ENCODE results near the gene KLHDC4. TPM values are rescaled to one million over a fixed set of nuclear protein-coding genes. Genes with fewer than 3 reads are reported as not detected.

The KLHDC4 gene
- total RNA-seq, 1 donor from 2014 or later, result 20.5 TPM

DNA sequence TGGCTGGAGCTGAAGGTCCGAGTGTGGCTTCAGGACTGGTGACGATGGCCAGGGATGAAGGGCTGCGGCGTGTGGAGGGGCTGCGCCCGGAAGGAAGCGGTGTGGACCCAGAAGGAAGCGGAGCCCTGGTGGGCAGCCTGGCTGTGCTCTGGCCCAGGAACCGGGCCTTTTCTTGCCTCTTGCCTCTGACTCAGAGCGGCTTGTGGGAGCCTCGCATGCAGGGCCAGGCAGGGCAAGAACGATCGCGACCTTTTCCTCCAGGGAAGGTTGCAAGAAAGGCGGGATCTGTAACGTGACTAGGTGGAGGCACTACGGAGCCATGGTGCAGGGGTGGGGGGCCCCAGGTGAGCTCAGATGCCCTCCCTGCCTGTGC is 85.5 kb downstream of the KLHDC4 start:
- Mint-ChIP-seq H3K4me3 (ENCODE audit: unreplicated experiment) (no peak overlapping the region), H3K36me3 (ENCODE audit: low read depth) (no peaks in the 10 kb centered on the region), H3K9me3 (ENCODE audit: low read depth) (no peaks in the 10 kb centered on the region), H3K27me3 (ENCODE audit: low read depth) (peaks cover 20% of the 10 kb centered on the region), H3K4me1 (ENCODE audit: low read depth) (peaks cover 11% of the 10 kb centered on the region), H3K27ac (ENCODE audit: unreplicated experiment) (no peak overlapping the region)
- TF ChIP-seq, protein P1, sequence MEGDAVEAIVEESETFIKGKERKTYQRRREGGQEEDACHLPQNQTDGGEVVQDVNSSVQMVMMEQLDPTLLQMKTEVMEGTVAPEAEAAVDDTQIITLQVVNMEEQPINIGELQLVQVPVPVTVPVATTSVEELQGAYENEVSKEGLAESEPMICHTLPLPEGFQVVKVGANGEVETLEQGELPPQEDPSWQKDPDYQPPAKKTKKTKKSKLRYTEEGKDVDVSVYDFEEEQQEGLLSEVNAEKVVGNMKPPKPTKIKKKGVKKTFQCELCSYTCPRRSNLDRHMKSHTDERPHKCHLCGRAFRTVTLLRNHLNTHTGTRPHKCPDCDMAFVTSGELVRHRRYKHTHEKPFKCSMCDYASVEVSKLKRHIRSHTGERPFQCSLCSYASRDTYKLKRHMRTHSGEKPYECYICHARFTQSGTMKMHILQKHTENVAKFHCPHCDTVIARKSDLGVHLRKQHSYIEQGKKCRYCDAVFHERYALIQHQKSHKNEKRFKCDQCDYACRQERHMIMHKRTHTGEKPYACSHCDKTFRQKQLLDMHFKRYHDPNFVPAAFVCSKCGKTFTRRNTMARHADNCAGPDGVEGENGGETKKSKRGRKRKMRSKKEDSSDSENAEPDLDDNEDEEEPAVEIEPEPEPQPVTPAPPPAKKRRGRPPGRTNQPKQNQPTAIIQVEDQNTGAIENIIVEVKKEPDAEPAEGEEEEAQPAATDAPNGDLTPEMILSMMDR (IDR thresholded peaks at IDR 0.05), result no peak
- DNase-seq (ENCODE audit: low spot score), result no peak

GRCh38 chr16:87679593-87680271 is 86.1 kb downstream of the KLHDC4 start:
- DNase-seq (ENCODE audit: low spot score), result no peak
- Mint-ChIP-seq H3K4me3 (ENCODE audit: unreplicated experiment) (no peak overlapping the region), H3K9me3 (ENCODE audit: low read depth) (no peaks in the 10 kb centered on the region), H3K27ac (ENCODE audit: unreplicated experiment) (no peak overlapping the region), H3K36me3 (ENCODE audit: low read depth) (peaks cover 2% of the 10 kb centered on the region), H3K4me1 (ENCODE audit: low read depth) (peaks cover 11% of the 10 kb centered on the region), H3K27me3 (ENCODE audit: low read depth) (peaks cover 20% of the 10 kb centered on the region)
- TF ChIP-seq, protein P1 (IDR thresholded peaks at IDR 0.05), result no peak

- Mint-ChIP-seq H3K4me3 (ENCODE audit: unreplicated experiment) (no peak overlapping the region), H3K27me3 (ENCODE audit: low read depth) (peaks cover 21% of the 10 kb centered on the region), H3K36me3 (ENCODE audit: low read depth) (peaks cover 2% of the 10 kb centered on the region), H3K27ac (ENCODE audit: unreplicated experiment) (peak overlapping the region; percentile 29), H3K9me3 (ENCODE audit: low read depth) (no peaks in the 10 kb centered on the region), H3K4me1 (ENCODE audit: low read depth) (peaks cover 11% of the 10 kb centered on the region)
- TF ChIP-seq, protein P1 (IDR thresholded peaks at IDR 0.05), result no peak
- no peak for DNase-seq (ENCODE audit: low spot score)
These were observed 87.2 kb downstream of the KLHDC4 start for GRCh38 chr16:87678618-87679017.

- H3K4me3 Mint-ChIP-seq (ENCODE audit: unreplicated experiment), result no peak overlapping the region
- TF ChIP-seq, protein P1 (IDR thresholded peaks at IDR 0.05), result no peak
- H3K9me3 Mint-ChIP-seq (ENCODE audit: low read depth), result no peaks in the 10 kb centered on the region
- H3K36me3 Mint-ChIP-seq (ENCODE audit: low read depth), result peaks cover 2% of the 10 kb centered on the region
- peaks cover 11% of the 10 kb centered on the region for H3K4me1 Mint-ChIP-seq (ENCODE audit: low read depth)
- no peak overlapping the region for H3K27ac Mint-ChIP-seq (ENCODE audit: unreplicated experiment)
- peaks cover 19% of the 10 kb centered on the region for H3K27me3 Mint-ChIP-seq (ENCODE audit: low read depth)
- no peak for DNase-seq (ENCODE audit: low spot score)
These were observed 88.0 kb downstream of the KLHDC4 start for GRCh38 chr16:87677830-87678229.

GRCh38 chr16:87675111-87675719 is 90.6 kb downstream of the KLHDC4 start:
- Mint-ChIP-seq H3K4me3 (ENCODE audit: unreplicated experiment) (no peak overlapping the region), H3K27ac (ENCODE audit: unreplicated experiment) (no peak overlapping the region)

More at GRCh38 chr16:87675111-87675719, 90.6 kb downstream of the KLHDC4 start:
- TF ChIP-seq, protein P1 (IDR thresholded peaks at IDR 0.05), result no peak
- Mint-ChIP-seq H3K9me3 (ENCODE audit: low read depth) (no peaks in the 10 kb centered on the region), H3K36me3 (ENCODE audit: low read depth) (peaks cover 2% of the 10 kb centered on the region), H3K4me1 (ENCODE audit: low read depth) (no peaks in the 10 kb centered on the region), H3K27me3 (ENCODE audit: low read depth) (peaks cover 18% of the 10 kb centered on the region)
- no peak for DNase-seq (ENCODE audit: low spot score)

Measured in chondrocyte (in vitro differentiated cells).